Measurements from ENCODE around the gene PRR14.

Gene PRR14

GRCh38 chr16:30649725-30650368 is 913 bp upstream of the PRR14 start:
- H3K4me3 Mint-ChIP-seq = peak overlapping the region; percentile 98
- H3K27ac Mint-ChIP-seq = peak overlapping the region; percentile 98
- H3K36me3 Mint-ChIP-seq (ENCODE audit: low read depth) = peaks cover 19% of the 10 kb centered on the region
- no peaks in the 10 kb centered on the region for H3K27me3 Mint-ChIP-seq
- no peaks in the 10 kb centered on the region for H3K9me3 Mint-ChIP-seq
- H3K4me1 Mint-ChIP-seq (ENCODE audit: low read depth) = peaks cover 32% of the 10 kb centered on the region

GRCh38 chr16:30651124-30652004 is 604 bp downstream of the PRR14 start:
- H3K36me3 Mint-ChIP-seq (ENCODE audit: low read depth) = peaks cover 32% of the 10 kb centered on the region

GRCh38 chr16:30652005-30652296 is 1.2 kb downstream of the PRR14 start:
- H3K27ac Mint-ChIP-seq = peak overlapping the region; percentile 81

More at GRCh38 chr16:30651124-30652004, 604 bp downstream of the PRR14 start:
- Mint-ChIP-seq H3K27me3 (no peaks in the 10 kb centered on the region), H3K4me3 (peak overlapping the region; percentile 98), H3K4me1 (ENCODE audit: low read depth) (peaks cover 39% of the 10 kb centered on the region), H3K27ac (peak overlapping the region; percentile 98), H3K9me3 (no peaks in the 10 kb centered on the region)

DNA sequence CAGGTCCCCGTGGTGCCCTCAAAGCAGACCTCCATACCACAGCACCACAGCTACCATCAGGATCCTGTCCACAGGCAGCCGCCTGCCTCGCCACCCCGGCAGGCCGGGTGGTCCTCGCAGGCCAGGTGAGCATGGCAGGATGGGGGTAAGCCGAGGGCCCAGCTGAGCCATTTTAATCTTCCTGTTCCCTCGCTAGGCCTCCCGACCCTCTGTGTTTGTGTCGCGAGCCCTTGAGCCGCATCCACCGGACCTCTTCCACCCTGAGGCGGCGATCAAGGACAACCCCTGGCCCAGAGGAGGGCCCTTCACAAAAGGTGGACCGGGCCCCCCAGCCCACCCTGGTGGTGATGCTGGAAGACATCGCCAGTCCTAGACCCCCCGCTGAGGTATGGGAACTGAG is 2.0 kb downstream of the PRR14 start:
- Mint-ChIP-seq H3K9me3 (no peaks in the 10 kb centered on the region), H3K4me1 (ENCODE audit: low read depth) (peaks cover 52% of the 10 kb centered on the region), H3K4me3 (peak overlapping the region; percentile 98), H3K36me3 (ENCODE audit: low read depth) (peaks cover 41% of the 10 kb centered on the region), H3K27me3 (no peaks in the 10 kb centered on the region), H3K27ac (peak overlapping the region; percentile 81)

More at GRCh38 chr16:30652005-30652296, 1.2 kb downstream of the PRR14 start:
- no peaks in the 10 kb centered on the region for H3K9me3 Mint-ChIP-seq
- H3K4me3 Mint-ChIP-seq = peak overlapping the region; percentile 98
- H3K36me3 Mint-ChIP-seq (ENCODE audit: low read depth) = peaks cover 35% of the 10 kb centered on the region
- no peaks in the 10 kb centered on the region for H3K27me3 Mint-ChIP-seq
- H3K4me1 Mint-ChIP-seq (ENCODE audit: low read depth) = peaks cover 44% of the 10 kb centered on the region

DNA sequence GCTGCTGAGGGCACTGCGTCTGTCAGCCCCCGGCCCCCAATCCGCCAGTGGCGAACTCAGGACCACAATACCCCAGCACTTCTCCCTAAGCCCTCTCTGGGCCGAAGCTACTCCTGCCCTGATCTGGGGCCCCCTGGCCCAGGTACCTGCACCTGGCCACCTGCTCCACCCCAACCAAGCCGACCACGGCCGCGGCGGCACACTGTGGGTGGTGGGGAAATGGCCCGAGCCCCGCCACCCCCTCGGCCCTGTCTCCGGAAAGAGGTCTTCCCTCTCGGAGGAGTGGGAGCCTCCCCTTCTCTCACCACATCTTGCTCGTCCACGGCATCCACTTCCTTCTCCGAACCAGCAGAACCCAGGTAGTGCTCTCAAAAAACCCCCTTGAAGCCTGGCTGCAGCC is 4.1 kb downstream of the PRR14 start:
- Mint-ChIP-seq H3K4me1 (ENCODE audit: low read depth) (peaks cover 45% of the 10 kb centered on the region), H3K27ac (no peak overlapping the region), H3K27me3 (no peaks in the 10 kb centered on the region), H3K4me3 (no peak overlapping the region), H3K36me3 (ENCODE audit: low read depth) (peaks cover 41% of the 10 kb centered on the region), H3K9me3 (no peaks in the 10 kb centered on the region)

DNA sequence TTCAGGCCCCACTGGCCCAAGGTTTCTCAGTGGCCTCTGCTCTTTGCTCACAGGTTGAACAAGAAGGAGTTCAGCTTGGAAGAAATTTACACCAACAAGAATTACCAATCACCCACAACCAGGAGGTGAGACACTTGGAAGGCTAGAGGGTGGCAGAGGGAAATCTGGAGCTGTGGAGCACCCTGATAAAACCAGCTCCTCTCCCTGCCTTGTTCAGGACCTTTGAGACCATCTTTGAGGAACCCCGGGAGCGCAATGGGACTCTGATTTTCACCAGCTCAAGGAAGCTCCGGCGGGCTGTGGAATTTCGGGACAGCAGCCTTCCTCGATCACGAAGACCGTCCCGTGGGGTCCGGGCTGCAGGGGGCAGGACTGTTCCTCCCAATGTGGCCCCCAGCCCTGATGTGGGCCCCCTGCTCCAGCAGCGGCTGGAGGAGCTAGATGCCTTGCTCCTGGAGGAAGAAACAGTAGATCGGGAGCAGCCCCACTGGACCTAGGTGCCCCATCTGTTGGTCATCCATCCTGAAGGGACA is 5.1 kb downstream of the PRR14 start:
- Mint-ChIP-seq H3K27me3 (no peaks in the 10 kb centered on the region), H3K27ac (no peak overlapping the region), H3K9me3 (no peaks in the 10 kb centered on the region), H3K4me3 (no peak overlapping the region), H3K4me1 (ENCODE audit: low read depth) (peaks cover 44% of the 10 kb centered on the region), H3K36me3 (ENCODE audit: low read depth) (peaks cover 47% of the 10 kb centered on the region)

- peak overlapping the region; percentile 45 for H3K27ac Mint-ChIP-seq
- no peak overlapping the region for H3K4me3 Mint-ChIP-seq
- H3K36me3 Mint-ChIP-seq (ENCODE audit: low read depth) = peaks cover 52% of the 10 kb centered on the region
- H3K4me1 Mint-ChIP-seq (ENCODE audit: low read depth) = peaks cover 49% of the 10 kb centered on the region
- no peaks in the 10 kb centered on the region for H3K9me3 Mint-ChIP-seq
- H3K27me3 Mint-ChIP-seq = no peaks in the 10 kb centered on the region
These were observed 5.6 kb downstream of the PRR14 start for GRCh38 chr16:30656388-30656787.

- peaks cover 58% of the 10 kb centered on the region for H3K36me3 Mint-ChIP-seq (ENCODE audit: low read depth)
- peak overlapping the region; percentile 82 for H3K4me3 Mint-ChIP-seq
- no peaks in the 10 kb centered on the region for H3K9me3 Mint-ChIP-seq
- peaks cover 51% of the 10 kb centered on the region for H3K4me1 Mint-ChIP-seq (ENCODE audit: low read depth)
- H3K27me3 Mint-ChIP-seq = no peaks in the 10 kb centered on the region
- H3K27ac Mint-ChIP-seq = peak overlapping the region; percentile 94
These were observed 6.5 kb downstream of the PRR14 start for GRCh38 chr16:30656974-30657865.

GRCh38 chr16:30657866-30658730 is 7.3 kb downstream of the PRR14 start, which contains the start of gene FBRS:
TSS of gene FBRS (plus strand) at chr16:30658431. CDS start at chr16:30659519, 1,088 bp downstream.
- Mint-ChIP-seq H3K4me1 (ENCODE audit: low read depth) (peaks cover 50% of the 10 kb centered on the region), H3K9me3 (no peaks in the 10 kb centered on the region), H3K27me3 (no peaks in the 10 kb centered on the region), H3K36me3 (ENCODE audit: low read depth) (peaks cover 54% of the 10 kb centered on the region), H3K4me3 (peak within 1 kb of the TSS; percentile 91), H3K27ac (peak within 1 kb of the TSS; percentile 99)

- Mint-ChIP-seq H3K9me3 (no peaks in the 10 kb centered on the region), H3K27ac (peak overlapping the region; percentile 99), H3K36me3 (ENCODE audit: low read depth) (peaks cover 61% of the 10 kb centered on the region), H3K4me1 (ENCODE audit: low read depth) (peaks cover 54% of the 10 kb centered on the region), H3K27me3 (no peaks in the 10 kb centered on the region), H3K4me3 (peak overlapping the region; percentile 91)
These were observed 8.2 kb downstream of the PRR14 start for GRCh38 chr16:30658731-30659506.

- Mint-ChIP-seq H3K4me3 (peak overlapping the region; percentile 97), H3K9me3 (no peaks in the 10 kb centered on the region), H3K27ac (peak overlapping the region; percentile 97), H3K4me1 (ENCODE audit: low read depth) (peaks cover 55% of the 10 kb centered on the region), H3K27me3 (no peaks in the 10 kb centered on the region), H3K36me3 (ENCODE audit: low read depth) (peaks cover 56% of the 10 kb centered on the region)
These were observed 9.0 kb downstream of the PRR14 start for GRCh38 chr16:30659507-30660423.

DNA sequence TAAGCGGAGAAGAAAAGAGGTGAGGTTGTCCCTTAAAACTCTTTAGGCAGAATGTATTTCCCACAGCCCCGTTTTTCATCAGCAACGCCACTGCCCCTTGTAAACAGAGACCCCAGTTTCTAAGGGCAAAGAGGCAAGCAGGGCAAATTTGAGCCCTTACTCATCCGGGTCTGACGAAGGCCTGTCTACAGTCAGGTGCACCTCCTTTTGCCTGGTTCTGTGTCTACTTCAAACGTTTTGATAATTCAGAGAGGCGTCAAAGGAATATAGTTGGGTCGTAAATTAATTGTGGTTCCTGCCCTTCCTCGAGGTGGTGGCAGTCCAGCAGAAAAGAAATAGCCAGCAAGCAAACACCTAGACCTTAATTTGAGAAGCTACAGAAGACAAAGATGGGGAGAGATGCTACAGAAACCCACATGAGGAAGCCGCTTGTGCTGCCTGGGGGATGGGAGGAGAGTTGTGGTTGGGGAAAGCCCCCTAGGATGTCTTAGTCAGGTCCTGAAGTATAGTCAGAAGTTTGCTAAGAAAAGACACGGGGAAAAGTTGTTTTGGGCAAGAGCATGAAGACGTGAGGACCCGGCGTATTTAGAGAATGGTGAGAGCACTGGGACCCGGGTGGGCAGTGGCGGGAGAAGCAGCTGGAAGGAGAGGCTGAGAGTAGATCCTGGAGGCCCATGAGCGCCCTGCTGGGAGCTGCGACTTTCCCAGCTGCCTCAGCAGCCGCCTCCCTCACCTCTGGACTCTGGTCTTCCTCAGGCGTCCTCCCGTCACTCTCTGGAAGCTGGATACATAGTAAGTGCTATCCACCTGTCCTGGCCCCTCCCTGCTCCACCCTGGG is 9.9 kb downstream of the PRR14 start:
- Mint-ChIP-seq H3K4me3 (peak overlapping the region; percentile 97), H3K9me3 (no peaks in the 10 kb centered on the region), H3K27ac (peak overlapping the region; percentile 97), H3K27me3 (no peaks in the 10 kb centered on the region), H3K4me1 (ENCODE audit: low read depth) (peaks cover 55% of the 10 kb centered on the region), H3K36me3 (ENCODE audit: low read depth) (peaks cover 59% of the 10 kb centered on the region)
